ENCODE data around the gene CCDC192. TPM values are rescaled to one million over a fixed set of nuclear protein-coding genes. Genes with fewer than 3 reads are reported as not detected.
"Not testable (repeated sequence)": the region's sequence is repeated elsewhere in the genome, so short reads cannot be mapped to it uniquely, and the experiment has no call there.

CCDC192 gene, protein sequence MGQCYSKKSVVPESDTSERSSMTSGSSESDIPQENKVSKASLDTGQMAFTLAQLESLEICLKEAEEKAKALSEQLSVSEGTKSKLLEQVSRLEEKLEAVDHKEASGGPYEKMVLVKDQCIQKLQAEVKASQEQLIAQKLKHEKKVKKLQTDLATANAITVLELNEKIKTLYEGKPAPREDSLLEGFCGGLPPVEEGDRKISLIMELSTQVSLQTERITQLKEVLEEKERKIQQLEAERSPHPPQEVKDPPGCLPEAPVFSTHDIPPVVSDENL
- not detected in 2 replicates for total RNA-seq (2014; rRNA removed; shearing (Covaris generic))

DNA sequence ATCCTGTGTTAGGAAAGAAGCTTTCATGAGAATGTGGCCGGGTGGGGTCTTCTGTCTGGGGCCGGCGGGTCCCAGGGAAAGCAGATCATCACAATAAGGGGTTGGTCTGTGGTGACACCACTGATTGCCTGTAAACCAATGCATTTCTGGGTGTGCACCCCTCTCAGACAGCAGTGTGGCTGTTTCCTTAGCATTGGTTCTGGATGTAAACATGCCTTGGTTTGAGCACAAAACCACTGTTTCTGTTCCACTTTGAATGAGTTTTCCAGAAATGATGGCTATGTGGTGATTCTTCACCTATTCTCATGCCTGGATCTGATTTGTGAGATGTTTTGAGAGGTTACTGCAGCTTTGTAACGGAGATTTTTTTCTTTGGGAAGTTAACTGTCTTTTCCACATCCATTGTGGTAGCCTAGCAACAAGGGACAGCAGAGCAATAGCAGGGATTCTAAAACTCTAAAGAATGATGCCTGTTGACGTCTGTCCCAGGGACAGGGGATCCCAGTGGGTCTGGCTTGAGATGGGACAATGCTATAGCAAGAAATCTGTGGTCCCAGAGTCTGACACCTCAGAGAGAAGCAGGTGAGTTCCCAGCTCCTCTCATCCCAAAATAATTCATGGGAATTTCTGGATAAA lies at the start of gene CCDC192:
Gene CCDC192 (plus strand): TSS at position 466 of the 636 bp plus-strand sequence. CDS start 55 bp downstream, at position 521.
- DNase-seq (ENCODE audit: low spot score): no peak

DNA sequence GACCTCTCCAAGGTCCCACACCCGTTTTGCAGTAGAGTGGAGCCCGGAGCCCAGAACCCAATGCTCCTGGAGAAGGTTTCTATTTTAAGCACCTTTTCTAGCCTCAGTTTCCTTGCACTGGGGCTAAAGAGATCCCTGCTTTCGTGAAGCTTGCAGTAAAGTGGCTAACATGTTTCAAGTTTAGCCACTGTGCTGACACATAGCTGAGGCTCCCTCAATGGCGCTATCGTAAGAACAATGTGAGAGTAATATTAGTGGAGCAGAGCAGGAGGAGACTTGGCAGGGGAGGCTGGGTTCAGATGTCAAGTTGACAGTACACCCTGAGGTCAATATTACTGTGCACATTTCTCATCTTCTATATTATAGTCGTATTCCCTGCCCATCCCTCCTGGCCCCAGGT lies 46.4 kb upstream of the CCDC192 start:
- no peak for DNase-seq (ENCODE audit: low spot score)

DNA sequence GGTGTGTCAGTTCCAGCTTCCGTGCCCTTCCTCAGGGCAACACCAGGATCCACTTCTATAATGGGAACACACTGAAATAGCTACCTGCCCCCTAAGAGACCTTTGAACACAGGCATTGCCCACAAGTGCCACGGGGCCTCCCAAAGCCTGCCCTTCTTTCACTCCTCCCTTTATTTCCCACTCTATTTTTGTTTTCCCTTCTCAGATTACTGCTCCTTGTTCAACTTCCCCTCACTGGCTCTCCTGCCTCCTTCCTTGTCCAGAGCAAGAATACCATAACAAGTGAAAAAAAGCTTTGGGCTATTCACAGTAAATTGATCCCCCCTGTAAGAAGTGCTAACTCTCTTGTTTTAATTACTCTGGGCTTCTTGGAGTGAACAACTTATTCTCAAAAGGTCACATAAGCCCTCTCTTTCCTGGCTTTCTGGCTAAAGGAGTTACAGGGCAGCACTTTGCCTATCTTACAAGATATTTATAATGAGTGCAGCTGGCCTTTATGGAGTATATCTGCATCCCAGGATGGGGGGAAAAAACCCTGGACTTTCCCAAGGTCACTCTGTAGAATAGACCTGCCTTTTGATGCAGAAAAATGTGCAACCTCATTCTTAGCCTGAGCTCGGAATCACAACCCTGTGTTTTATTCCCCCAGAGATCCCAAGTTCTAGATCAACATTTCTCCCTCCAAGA lies 43.0 kb upstream of the CCDC192 start:
- no peak for DNase-seq (ENCODE audit: low spot score)

DNA sequence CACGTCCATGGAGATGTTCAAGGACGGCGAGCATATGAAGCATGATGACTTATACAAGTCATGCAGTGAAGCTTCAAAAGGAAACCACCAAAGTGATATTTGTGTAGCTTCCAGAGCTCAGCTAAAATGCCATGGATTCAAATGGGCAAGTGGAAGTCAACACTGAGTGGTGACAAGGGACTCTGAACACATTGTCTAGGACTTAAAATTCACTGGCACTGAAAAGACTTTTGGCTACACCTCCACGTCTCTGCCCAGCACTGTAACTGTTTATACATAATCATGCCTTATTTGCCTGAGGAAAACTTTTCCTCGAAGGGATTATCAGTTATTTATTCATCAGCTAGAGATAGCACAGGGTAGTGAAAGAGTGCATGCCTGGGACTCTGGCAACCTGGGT lies 39.1 kb upstream of the CCDC192 start:
- DNase-seq (ENCODE audit: low spot score): no peak

DNA sequence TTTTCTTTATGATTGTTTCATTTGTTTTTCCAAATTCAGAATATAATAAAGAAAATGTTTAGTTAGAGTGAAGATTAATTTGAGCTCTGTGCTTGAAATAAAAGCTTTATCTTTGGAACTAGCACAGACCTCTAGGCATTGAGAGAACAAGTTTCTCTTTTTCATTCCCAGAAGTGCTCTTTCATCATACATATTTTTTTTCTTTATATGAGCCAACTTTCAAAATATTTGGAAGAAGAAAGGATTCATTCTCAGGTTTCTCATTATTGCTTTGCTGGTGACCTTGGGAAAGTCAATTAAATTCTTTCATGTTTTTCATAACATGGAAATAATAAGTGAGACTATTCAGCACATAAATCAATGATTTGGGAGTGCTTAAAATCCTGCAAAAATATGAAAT lies 37.5 kb upstream of the CCDC192 start:
- no peak for DNase-seq (ENCODE audit: low spot score)

DNA sequence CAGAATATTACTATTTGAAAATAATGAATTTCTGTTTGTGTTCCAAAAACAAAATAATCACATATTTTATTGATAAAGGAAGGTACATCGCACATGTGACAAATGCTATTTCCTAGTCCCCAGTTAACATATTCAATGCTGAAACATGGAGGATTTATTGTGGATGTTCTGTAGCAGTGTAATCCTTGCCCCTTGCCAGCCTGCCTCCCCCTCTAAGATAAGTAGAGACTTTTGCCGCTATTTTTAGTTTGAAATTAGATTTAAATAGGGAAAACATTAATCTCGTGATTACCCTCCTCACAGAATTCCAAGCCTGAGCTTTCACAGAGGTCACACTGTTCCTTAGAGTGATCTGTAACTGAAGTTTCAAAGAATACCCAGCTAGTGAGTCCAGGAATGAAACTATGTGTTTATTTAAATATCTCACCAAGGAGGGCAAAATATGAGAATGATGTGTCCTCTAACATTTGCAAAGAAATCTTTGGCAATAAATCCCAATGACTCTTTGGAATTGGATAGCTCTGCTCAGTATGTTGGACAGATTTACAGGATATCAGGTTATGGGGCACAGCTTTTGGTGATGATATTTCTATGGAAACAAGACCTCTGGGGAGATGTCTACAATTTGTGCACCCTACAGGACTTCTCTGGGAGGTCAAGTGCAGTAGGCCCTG lies 37.0 kb upstream of the CCDC192 start:
- no peak for DNase-seq (ENCODE audit: low spot score)

DNA sequence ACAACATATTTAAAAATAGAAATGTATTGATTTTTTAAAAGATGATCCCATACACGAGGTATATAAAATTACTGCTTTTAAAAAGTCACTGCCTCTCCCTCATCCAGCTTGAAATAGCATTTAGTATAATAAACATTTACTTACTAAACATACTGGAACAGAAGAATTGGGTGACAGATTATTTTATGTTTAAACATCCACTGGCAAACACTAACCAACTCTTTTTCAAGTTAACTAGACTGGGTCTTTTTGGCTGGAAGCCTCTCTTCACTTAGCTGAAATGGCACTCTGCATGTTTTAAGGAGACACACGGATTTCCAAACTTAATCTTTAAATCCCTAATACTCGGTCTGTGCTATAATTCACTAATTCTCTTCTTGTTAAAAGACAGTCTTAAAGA lies 35.3 kb upstream of the CCDC192 start:
- DNase-seq (ENCODE audit: low spot score): no peak

DNA sequence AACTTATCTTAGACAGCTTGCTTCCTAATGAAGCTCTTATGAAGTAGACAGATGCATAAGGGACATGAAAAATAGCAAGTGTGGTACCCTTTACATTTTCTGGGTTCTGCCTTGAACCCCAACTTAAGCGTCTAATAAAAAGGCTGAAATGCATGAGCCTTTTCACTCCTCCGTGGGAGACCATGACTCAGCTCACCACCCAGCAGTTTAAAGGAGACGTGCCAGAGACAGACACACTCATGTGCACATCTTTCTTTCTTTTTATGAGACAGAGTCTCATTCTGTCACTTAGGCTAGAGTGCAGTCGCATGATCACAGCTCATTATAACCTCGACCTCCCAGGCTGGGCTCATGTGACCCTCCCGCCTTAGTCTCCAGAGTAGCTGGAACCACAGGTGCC lies 32.0 kb upstream of the CCDC192 start:
- no peak for DNase-seq (ENCODE audit: low spot score)

DNA sequence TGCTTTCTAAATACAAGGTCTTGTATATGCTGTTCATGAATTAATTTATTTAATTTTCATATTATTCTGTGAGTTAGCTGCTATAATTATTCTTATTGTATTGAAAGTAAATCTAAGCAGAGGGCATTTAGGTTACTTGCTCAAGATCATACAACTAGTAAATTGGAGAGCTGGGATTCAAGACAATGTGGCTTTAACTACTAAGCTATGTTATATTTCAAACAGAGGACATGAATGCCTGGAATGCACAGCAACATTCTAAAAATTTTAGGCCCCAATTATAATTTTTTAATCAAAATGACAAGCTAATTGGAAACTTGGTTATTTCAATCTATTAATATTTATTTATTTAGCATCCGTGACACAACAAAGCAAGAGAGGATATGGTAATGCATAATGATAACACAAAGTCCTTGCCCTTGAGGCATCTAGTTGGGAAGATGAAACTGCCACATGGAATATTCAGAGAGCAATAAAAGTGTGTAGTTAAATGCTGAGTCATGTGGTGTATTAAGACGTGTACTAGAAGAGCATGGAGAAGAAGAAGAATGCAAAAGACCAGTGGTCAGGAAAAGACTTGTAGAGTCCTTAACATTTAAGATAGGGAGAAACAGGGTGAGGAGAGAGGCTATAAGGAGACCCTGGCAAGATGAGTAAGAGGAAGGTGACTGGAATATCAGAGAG lies 29.9 kb upstream of the CCDC192 start:
- no peak for DNase-seq (ENCODE audit: low spot score)

DNA sequence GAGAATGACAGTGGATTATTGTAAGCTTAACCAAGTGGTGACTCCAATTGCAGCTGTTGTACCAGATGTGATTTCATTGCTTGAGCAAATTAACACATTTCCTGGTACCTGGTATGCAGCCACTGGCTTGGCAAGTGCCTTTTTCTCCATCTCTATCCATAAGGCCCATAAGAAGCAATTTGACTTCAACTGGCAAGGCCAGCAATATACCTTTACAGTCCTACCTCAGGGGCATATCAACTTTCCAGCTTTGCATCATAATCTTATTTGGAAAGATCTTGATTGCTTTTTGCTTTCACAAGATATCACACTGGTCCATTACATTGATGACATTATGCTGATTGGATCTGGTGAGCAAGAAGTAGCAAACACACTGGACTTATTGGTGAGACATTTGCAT lies 26.2 kb upstream of the CCDC192 start:
- not testable (repeated sequence) for DNase-seq (ENCODE audit: low spot score)

DNA sequence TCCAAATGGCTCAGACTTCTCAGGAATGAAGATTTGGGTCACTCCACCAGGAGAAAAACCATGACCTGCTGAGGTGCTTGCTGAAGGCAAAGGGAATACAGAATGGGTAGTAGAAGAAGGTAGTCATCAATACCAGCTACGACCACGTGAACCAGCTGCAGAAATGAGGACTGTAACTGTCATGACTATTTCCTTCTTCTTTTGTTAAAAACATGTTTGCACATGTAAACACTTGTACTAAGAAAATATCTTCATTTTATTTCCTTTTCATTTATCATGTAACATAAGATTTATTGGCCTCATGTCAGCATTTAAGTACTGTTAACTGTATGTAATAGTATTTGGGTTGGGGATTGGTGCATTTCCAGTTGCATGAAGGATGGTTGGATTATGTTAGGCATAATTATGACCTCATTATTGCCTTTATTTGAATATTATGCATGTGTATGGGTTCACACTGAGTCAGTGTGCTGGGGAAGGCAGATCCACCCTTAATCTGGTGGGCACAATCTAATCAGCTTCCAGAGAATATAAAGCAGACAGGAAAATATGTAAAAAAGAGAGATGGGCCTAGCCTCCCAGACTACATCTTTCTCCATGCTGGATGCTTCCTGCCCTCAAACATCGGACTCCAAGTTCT lies 23.4 kb upstream of the CCDC192 start:
- not testable (repeated sequence) for DNase-seq (ENCODE audit: low spot score)

DNA sequence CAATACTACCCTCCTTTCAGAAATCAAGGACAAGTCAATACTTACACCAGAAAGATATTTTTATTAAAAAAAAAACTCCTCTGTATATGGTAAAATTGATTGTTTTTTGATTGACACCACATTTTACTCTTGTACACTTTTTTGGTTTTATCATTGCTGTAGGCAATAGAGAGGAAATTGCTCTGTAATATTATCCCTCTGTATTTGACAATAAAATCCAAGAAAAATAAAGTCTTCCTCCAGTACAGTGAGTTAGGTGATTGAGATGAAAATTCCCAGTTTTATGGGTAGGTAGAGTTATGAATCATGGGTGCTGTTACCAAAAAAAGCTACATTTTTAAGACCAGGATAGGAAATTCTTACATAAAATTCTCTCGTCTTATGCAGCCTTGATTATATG lies 22.6 kb upstream of the CCDC192 start:
- DNase-seq (ENCODE audit: low spot score): no peak

DNA sequence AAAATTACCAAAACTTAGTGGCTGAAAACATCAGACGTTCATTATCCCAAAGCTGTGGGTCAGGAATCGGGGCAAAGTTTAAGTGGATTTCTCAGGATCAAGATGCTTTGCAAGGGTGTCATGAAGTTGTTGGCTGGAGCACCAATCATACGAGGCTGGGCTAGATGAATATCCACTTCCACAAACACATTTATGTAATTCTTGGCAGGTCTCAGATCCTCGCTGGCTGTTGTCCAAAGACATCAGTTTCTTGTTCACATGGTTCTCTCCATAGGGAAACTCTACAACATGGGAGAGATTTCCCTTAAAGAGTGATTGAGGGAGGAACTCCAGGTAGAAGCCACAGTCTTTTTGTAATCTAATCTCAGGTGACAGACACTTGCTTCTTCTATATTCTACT lies 20.2 kb upstream of the CCDC192 start:
- no peak for DNase-seq (ENCODE audit: low spot score)

DNA sequence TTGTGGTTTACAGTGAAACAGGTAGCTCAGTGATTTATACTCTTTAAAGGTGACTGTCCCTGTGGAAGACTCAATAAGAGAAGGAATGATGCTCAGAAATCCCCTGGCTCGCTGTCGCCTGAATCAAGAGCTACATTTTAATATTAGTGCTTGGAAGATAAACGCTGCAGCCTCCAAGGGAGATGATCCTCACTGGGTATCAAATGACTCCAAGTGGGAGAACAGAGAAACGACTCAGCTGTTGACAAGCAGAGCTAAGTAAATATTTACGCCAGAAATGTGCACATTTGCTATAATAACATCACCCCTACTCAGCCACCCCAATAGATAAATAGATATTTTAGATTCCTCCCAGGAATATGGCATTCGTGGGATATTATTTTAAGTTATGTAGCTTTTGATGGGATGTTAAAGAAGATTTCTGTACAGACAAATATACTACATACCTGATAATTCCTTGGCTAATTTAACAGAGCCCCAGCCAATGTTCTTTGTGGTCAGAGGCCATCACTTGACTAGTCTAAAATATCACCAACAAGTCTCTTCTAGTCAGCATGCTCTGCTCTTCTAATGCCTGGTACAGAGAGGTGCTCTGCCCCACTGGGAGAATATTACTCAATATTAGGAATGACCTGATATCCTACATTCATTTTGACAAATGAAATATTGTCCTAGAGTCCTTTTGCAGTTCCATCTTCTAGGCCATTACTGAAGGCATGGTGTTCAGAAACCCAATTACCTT lies 18.3 kb upstream of the CCDC192 start:
- DNase-seq (ENCODE audit: low spot score): no peak

DNA sequence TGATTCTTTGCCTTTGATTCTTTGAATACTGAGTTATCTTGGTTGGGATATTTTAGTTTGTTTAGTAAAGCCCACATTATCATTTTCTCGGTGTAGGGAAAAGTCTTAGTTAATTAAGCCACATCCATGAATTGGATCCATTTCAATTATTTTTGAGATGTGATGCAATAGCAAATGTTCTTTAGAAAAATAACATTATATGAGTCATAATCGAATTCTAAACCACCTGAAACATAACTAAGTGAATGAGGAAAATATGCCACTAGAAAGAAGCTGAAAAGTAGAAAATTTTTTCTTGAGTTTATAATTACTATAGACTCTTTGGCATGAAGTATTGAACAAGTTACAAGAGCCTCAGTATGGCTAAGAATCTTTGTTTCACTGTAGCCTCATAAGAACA lies 17.5 kb upstream of the CCDC192 start:
- no peak for DNase-seq (ENCODE audit: low spot score)

DNA sequence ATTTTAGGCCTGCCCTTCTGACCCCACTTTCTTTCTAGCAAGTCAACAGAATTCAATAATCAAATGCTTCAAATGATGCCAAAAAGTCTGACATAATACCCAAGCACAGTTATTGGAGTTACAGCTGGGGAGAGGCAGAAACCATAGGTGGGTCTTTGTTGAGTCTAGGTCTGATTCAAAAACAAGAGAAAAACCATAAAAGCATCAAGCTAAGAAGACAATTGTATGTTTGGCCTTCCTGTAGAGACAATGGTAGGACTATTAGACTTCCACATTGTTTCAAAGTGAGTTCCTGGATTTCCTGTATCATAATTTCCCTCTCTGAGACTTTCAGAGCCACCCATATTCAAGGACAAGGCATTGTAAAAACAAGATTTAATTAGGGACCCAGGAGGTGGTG lies 16.8 kb upstream of the CCDC192 start:
- no peak for DNase-seq (ENCODE audit: low spot score)

DNA sequence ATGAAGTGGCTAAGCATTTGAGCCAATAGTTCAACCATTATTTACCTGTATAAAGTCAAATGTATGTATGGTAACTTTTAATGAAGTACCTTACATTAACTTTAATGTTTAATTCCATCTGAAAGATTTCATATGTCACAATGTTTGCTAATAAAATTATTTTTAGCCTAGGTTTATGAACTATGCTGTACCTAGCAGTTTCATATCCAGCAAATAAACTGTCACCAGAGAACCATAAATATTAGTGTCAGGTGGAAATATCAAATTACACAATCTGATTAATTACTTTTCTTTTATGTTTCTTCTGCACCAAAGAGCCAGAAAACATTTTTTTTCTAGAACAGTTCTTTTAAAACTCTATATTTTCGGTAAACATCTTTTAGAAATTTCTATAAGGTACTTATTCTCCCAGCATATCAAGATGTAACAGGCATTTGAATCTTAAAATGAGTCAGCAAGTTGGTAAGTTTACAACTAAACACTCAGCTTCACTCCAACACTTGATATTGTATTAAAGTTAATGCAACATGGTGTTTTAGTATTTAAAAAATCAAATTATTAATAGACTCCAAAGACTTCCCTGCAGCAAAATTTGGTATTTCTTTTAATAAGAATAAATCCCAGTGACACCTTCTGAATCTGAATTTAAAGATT lies 8.5 kb upstream of the CCDC192 start:
- no peak for DNase-seq (ENCODE audit: low spot score)

DNA sequence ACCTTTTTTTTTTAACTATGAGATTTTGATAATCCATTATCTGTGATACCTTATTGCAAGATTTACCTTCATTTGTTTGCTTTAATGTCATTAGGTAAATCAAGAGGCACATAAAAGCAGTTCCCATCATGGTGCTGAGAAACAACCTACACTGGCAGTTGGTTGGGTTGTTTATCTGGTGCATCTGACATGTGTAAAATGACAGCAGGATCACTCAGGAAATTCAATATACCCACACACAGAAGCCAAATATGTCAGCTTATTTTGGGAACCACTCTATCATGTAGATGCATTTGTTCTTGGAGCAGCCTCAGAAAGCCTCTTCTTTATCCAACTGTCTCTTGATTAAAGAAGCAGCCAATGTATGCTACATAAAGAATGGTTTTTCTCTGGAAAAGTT lies 7.8 kb upstream of the CCDC192 start:
- no peak for DNase-seq (ENCODE audit: low spot score)

DNA sequence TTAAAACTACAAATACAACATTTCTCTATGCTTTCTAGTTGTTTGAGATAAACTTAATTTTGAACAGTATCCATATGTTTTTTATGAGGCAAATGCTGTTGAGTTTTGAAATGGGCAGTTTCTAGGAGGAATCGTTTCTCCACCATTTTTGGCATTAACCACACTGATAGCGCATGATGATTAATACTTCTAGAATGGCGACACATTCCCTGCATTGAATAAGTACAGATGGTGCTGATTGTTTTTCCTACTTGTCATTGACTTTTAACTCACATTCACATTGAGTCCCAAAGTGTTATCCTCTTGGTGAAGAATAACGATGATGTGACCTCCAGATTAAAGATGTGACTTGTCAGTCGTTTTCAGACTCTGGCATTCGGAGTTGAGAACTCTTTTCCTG lies 6.5 kb upstream of the CCDC192 start:
- DNase-seq (ENCODE audit: low spot score): peak; percentile 24

DNA sequence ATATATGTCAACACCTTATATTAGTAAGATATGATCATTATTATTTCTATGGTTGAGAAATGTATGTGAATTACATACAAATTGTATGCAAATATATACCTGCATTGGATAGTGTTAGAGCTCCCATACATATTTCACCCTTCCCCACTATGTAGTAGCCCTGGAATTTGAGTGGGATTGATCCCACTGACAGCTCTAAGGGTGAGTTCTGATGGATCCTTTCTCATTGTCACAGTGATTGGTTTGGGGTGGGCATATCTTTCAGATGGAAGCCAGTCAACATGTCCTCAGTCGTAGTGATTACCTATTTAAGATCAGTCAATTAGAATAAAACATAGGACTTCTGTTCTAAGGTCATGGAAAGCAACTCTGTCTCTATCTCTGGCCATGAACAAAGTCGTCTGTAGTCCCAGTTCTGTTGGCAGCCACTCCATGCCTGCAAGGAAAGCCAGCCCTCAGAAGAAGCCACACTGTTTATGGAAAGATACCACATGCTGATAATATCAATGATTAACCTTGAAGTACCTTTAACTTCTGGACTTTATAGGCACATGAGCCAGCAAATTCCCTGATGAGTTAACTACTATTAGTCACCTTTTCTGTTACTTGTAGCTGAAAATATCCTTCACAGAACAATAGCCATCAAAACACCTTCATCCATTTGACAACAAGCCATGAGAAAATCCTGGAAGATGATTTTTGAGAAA lies 5.1 kb upstream of the CCDC192 start:
- peak; percentile 93 for DNase-seq (ENCODE audit: low spot score)
